Fibroblast of mammary gland (primary cell): Measurements from ENCODE around the gene ZGPAT.

ENCODE experiments used
- DNase-seq: peaks from one replicate; pipeline ENCODE4 v3.0.0-alpha.2; 2010; ENCODE audit warnings: low read depth
- H3K4me3 ChIP-seq: 2 replicates; pipeline ENCODE4 v1.5.1; 2011; ENCODE audit warnings: low read depth, mild to moderate bottlenecking, low read length, moderate library complexity; ENCODE audit not compliant: control insufficient read depth
- CTCF ChIP-seq: conservative IDR thresholded peaks from 2 replicates; pipeline ENCODE4 v1.5.1; 2011; ENCODE audit warnings: low read depth, low read length, inconsistent platforms; ENCODE audit not compliant: control insufficient read depth, insufficient read depth

ZGPAT gene

DNA sequence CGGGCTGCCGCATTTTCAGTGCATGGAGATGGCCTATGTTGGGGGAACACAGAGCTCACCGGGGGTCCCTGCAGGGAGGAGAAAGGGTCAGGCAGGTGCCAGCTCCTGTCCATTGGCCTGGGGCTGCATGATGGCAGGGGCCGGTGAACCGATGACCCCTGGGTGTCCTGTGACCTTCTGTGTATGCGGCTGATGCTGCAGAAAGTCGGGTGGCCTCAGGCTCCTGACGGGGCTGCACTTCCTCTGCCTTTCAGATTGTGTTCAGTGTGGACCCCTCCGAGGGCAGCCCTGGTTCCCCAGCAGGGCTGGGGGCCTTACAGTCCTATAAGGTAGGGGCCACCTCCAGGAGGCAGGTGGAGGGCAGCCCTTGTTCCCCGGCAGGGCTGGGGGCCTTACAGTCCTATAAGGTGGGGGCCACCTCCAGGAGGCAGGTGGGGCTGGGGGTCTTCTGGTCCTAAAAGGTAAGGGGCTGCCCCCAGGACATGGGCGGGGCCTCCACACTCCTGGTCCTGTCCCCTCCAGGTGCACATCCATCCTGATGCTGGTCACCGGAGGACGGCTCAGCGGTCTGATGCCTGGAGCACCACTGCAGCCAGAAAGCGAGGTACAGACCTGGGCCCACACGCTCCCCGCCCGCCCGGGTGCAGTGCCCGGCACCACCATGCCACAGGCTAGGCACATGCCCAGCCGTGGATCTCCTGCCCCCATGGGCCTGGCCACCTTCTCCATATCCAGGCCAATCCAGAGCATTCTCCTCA lies 22.4 kb upstream of the ZGPAT start:
- TF ChIP-seq CTCF: no peak
- DNase-seq: no peak
- no peak overlapping the region for H3K4me3 ChIP-seq

GRCh38 chr20:63686094-63686491 lies 21.7 kb upstream of the ZGPAT start:
- DNase-seq: no peak
- TF ChIP-seq CTCF: no peak
- no peak overlapping the region for H3K4me3 ChIP-seq

DNA sequence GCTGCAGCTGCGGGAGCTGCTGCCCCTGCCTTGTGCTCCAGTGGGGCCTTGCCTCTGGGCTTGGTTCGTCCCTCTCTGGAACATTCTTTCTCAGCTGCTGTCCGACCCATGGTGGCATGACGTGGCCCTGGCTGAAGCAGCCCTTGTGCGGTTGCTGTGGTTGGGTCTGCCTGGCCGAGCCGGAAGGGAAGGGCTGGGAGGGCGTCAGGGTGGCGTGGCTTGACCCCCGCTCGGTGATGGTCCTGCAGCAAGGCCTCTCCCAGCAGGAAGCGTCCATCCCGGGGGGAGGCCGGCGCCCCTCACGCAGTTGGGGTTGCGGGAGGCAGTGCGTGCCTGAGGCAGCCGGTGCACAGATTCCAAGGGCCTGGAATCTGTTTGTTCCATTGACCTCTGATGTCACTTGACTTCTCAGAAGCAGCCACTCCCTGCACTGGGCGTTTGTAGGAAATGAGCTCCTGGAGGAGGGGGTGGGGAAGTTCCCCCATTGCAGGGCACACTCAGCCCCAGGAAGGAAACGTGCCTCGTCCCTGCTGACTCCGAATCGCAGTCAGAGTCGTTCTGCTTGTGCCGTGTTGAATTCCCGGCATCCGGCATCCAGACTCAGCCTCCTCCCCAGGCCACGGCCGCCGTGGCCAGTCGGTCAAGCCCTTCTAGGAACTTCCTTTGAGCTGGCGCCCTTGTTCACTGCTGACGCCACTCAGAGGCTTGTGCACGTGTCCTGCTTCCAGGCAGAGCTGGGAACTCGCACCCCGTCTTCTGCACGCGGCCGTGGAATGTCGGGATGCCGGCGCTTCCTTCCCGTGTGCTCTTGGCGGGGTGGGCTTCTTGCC lies 21.1 kb upstream of the ZGPAT start:
- no peak overlapping the region for H3K4me3 ChIP-seq
- peak; percentile 90 for DNase-seq
- no peak for TF ChIP-seq CTCF

DNA sequence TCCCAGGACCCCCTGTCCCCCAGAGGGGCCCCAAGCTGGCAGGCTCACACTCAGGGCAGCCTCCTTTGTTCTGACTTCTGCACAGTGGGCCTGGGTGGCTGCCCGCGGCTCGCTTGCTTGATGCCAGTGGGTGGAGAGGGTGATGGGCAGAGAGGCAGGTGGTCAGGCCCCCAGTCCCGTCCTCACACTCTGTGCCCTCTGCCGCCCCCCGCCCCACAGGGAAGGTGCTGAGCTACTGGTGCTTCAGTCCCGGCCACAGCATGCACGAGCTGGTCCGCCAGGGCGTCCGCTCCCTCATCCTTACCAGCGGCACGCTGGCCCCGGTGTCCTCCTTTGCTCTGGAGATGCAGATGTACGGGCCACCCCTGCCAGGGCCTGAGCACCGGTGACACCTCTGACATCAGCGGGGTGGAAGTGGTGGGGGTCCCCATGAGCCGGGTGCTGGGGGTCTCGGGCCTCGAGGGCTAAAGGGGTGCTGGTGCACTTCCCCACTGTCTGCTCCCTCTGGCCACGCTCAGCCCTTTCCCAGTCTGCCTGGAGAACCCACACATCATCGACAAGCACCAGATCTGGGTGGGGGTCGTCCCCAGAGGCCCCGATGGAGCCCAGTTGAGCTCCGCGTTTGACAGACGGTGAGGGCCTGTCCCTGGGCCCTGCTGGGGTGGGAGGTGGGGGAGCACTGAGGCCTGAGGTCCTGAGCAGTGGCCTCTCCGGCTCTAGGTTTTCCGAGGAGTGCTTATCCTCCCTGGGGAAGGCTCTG lies 20.2 kb upstream of the ZGPAT start:
- DNase-seq: no peak
- TF ChIP-seq CTCF: no peak
- no peak overlapping the region for H3K4me3 ChIP-seq

- no peak for TF ChIP-seq CTCF
- H3K4me3 ChIP-seq: no peak overlapping the region
- DNase-seq: no peak
Observed at GRCh38 chr20:63688228-63689045, 19.4 kb upstream of the ZGPAT start.
